ENCODE measurements around the gene FLAD1.

FLAD1 gene

GRCh38 chr1:154934358-154934948 is 48.7 kb upstream of the FLAD1 start (continued):
- peak; percentile 62; the same call in 1 of the 2 replicates for TF ChIP-seq ZNF121 (tag by site-specific recombination; IDR thresholded peaks at IDR 0.05)

GRCh38 chr1:154935749-154936554 is 47.2 kb upstream of the FLAD1 start:
- H3K4me1 ChIP-seq (ENCODE audit: control insufficient read depth, insufficient read depth, low read length): no peaks in the 10 kb centered on the region
- ChIA-PET POLR2A (interaction anchor here (0.6 to 1.7 kb wide), 14 partner anchors 8 to 382 kb away, joined by 3 to 9 read pairs (median 4); partner anchors contain the start of genes EFNA3, FLAD1, KCNN3 and PBXIP1), CTCF (interaction anchor here (0.6 to 1.5 kb wide), 12 partner anchors 8 to 456 kb away, joined by 3 to 6 read pairs (median 4); partner anchors contain the start of gene PBXIP1)
- peaks cover 0 to 9% of the 10 kb centered on the region in 2 experiments; a peak in 1 of 3 replicates for H3K36me3 ChIP-seq (ENCODE audit: control insufficient read depth in 2 of 2, insufficient read depth in 1 of 2, low read length in 2 of 2)
- H3K4me3 ChIP-seq (ENCODE audit: low read depth, low read length): peak overlapping the region; percentile 61
- H3K27ac ChIP-seq (ENCODE audit: extremely low read depth, low read depth, low read length): peak overlapping the region; percentile 88
- TF ChIP-seq ZNF624 (tag by site-specific recombination; IDR thresholded peaks at IDR 0.05) (no peak), ZEB2 (tag by site-specific recombination; IDR thresholded peaks at IDR 0.05) (no peak), PRDM6 (tag by site-specific recombination; IDR thresholded peaks at IDR 0.05) (no peak), ZNF354C (tag by site-specific recombination; IDR thresholded peaks at IDR 0.05; ENCODE audit: borderline replicate concordance, low read depth) (no peak), ZNF830 (tag by site-specific recombination; IDR thresholded peaks at IDR 0.05; ENCODE audit: low read depth) (no peak), ZNF404 (tag by site-specific recombination; IDR thresholded peaks at IDR 0.05) (no peak), GLI4 (tag by site-specific recombination; IDR thresholded peaks at IDR 0.05) (no peak), GLIS1 (tag by site-specific recombination; IDR thresholded peaks at IDR 0.05) (no peak), MYNN (tag by site-specific recombination; IDR thresholded peaks at IDR 0.05; ENCODE audit: borderline replicate concordance) (0 out of 2 replicates have a peak, but pooled peaks have one; percentile 12), ZNF623 (tag by site-specific recombination; IDR thresholded peaks at IDR 0.05) (no peak), SALL2 (tag by site-specific recombination; IDR thresholded peaks at IDR 0.05; ENCODE audit: borderline replicate concordance) (no peak), ZNF18 (tag by site-specific recombination; IDR thresholded peaks at IDR 0.05) (no peak), ZSCAN30 (tag by site-specific recombination; IDR thresholded peaks at IDR 0.05) (no peak), ZFP3 (tag by site-specific recombination; IDR thresholded peaks at IDR 0.05; ENCODE audit: low read depth) (no peak), ZNF121 (tag by site-specific recombination; IDR thresholded peaks at IDR 0.05) (peak; percentile 90)
- H3K9me3 ChIP-seq (ENCODE audit: control insufficient read depth, insufficient read depth, low read depth, low read length): no peaks in the 10 kb centered on the region

- no peaks in the 10 kb centered on the region for H3K9me3 ChIP-seq (ENCODE audit: control insufficient read depth, insufficient read depth, low read depth, low read length)
- POLR2A ChIA-PET: interaction anchor here (0.8 to 1.7 kb wide), 13 partner anchors 9 to 383 kb away, joined by 3 to 9 read pairs (median 4); partner anchors contain the start of genes EFNA3, FLAD1, KCNN3 and PBXIP1
- no peaks in the 10 kb centered on the region for H3K4me1 ChIP-seq (ENCODE audit: control insufficient read depth, insufficient read depth, low read length)
- H3K27ac ChIP-seq (ENCODE audit: extremely low read depth, low read depth, low read length): peak within 1 kb of the TSS; percentile 88
- CTCF ChIA-PET: interaction anchor here (0.6 to 1.5 kb wide), 12 partner anchors 9 to 457 kb away, joined by 3 to 6 read pairs (median 4); partner anchors contain the start of gene PBXIP1
- peaks cover 0 to 7% of the 10 kb centered on the region in 2 experiments; a peak in 1 of 3 replicates for H3K36me3 ChIP-seq (ENCODE audit: control insufficient read depth in 2 of 2, insufficient read depth in 1 of 2, low read length in 2 of 2)
- H3K4me3 ChIP-seq (ENCODE audit: low read depth, low read length): peak within 1 kb of the TSS; percentile 61
- TF ChIP-seq ZNF335 (tag by site-specific recombination; conservative IDR thresholded peaks at IDR 0.05) (peak; percentile 83), ZIC2 (tag by site-specific recombination; IDR thresholded peaks at IDR 0.05) (peak; percentile 95), ZNF600 (tag by site-specific recombination; IDR thresholded peaks at IDR 0.05) (peak; percentile 96), SETDB1 (IDR thresholded peaks at IDR 0.05; ENCODE audit: insufficient read length, low read length) (peak; percentile 57), ZSCAN30 (tag by site-specific recombination; IDR thresholded peaks at IDR 0.05) (peak; percentile 61), OSR2 (tag by site-specific recombination; IDR thresholded peaks at IDR 0.05) (peak; percentile 26; the same call in 1 of the 2 replicates), ZNF624 (tag by site-specific recombination; IDR thresholded peaks at IDR 0.05) (no peak), KLF8 (tag by site-specific recombination; IDR thresholded peaks at IDR 0.05) (0 out of 2 replicates have a peak, but pooled peaks have one; percentile 80), ZNF76 (tag by site-specific recombination; IDR thresholded peaks at IDR 0.05; ENCODE audit: borderline replicate concordance, low read depth) (peak; percentile 83; the same call in 1 of the 2 replicates), BCL11A (tag by site-specific recombination; IDR thresholded peaks at IDR 0.05; ENCODE audit: low read depth) (peak; percentile 77), ZNF324 (tag by site-specific recombination; IDR thresholded peaks at IDR 0.05) (peak; percentile 80), ZBTB21 (tag by site-specific recombination; IDR thresholded peaks at IDR 0.05) (no peak), GLIS1 (tag by site-specific recombination; IDR thresholded peaks at IDR 0.05) (peak; percentile 40), ZNF623 (tag by site-specific recombination; IDR thresholded peaks at IDR 0.05) (peak; percentile 20; the same call in 1 of the 2 replicates), ZXDB (tag by site-specific recombination; IDR thresholded peaks at IDR 0.05) (peak; percentile 94)
These were observed 46.5 kb upstream of the FLAD1 start, which contains the start of gene PMVK for GRCh38 chr1:154936555-154937084. PMVK (minus strand) TSS chr1:154936719; CDS start chr1:154936685, 34 bp downstream.

All from HEK293 (cell line).